Gastroesophageal sphincter (tissue), 4 donors: ENCODE measurements around the gene TTC8. TPM values are rescaled to one million over a fixed set of nuclear protein-coding genes. Genes with fewer than 3 reads are reported as not detected.

Experiments used
- ATAC-seq: fragments of 150-250 bp; one replicate; pipeline ENCODE4 v1.9.1; 2016; ENCODE audit warnings: mild to moderate bottlenecking, moderate library complexity
- H3K27ac ChIP-seq, 4 donors: fragments of 200-600 bp; sonication (generic) in 3 of 4; 1 replicate in 3 of 4; 2 replicates in 1 of 4; pipeline ENCODE4 v1.5.1; 2016 to 2019
- H3K27me3 ChIP-seq: fragments of 200-600 bp; sonication (generic); one replicate; pipeline ENCODE4 v1.5.1; 2019
- H3K36me3 ChIP-seq, 2 donors: fragments of 200-600 bp; sonication (generic); one replicate each; pipeline ENCODE4 v1.5.1; 2019; ENCODE audit warnings: control low read depth in 1 of 2
- H3K4me1 ChIP-seq, 3 donors: fragments of 200-600 bp; sonication (generic); 1 replicate in 2 of 3; 2 replicates in 1 of 3; pipeline ENCODE4 v1.5.1; 2016 to 2019; ENCODE audit warnings: control low read depth in 2 of 3
- H3K4me3 ChIP-seq, 2 donors: fragments of 200-600 bp; sonication (generic); one replicate each; pipeline ENCODE4 v1.5.1; 2019; ENCODE audit warnings: mild to moderate bottlenecking in 1 of 2, moderate library complexity in 1 of 2
- H3K9me3 ChIP-seq, 3 donors: fragments of 200-600 bp; sonication (generic); one replicate each; pipeline ENCODE4 v1.5.1; 2017 to 2019; ENCODE audit warnings: control low read depth in 2 of 3
- CTCF ChIP-seq, 4 experiments: fragments of 200-600 bp in 2 of 4; fragments of 450-650 bp in 2 of 4; sonication (generic) in 1 of 4; IDR thresholded peaks; one replicate each; pipeline ENCODE4 v1.5.1; 2017 to 2019; ENCODE audit warnings: antibody characterized with exemption in 4 of 4, mild to moderate bottlenecking in 2 of 4, moderate library complexity in 2 of 4
- EP300 ChIP-seq: sonication (generic); formaldehyde crosslinking; IDR thresholded peaks from one replicate; pipeline ENCODE4 v1.6.1; 2017; ENCODE audit warnings: antibody characterized with exemption, mild to moderate bottlenecking
- POLR2A ChIP-seq, 2 donors: fragments of 450-650 bp; IDR thresholded peaks; one replicate each; pipeline ENCODE4 v1.6.1; 2017; ENCODE audit warnings: antibody characterized with exemption in 2 of 2, mild to moderate bottlenecking in 2 of 2, moderate library complexity in 1 of 2
- POLR2AphosphoS5 ChIP-seq: sonication (generic); formaldehyde crosslinking; IDR thresholded peaks from one replicate; pipeline ENCODE4 v1.6.1; 2017; ENCODE audit warnings: antibody characterized with exemption
- WGBS, 2 donors: methylation state at CpG; one replicate each; pipeline ENCODE4 v1.1.5; 2018; ENCODE audit warnings: low coverage in 1 of 2; 5-methylcytosine and 5-hydroxymethylcytosine counted together
- total RNA-seq, 4 donors: library from RNA; depleted of rRNA; stranded (reverse); fragments of >200 nt; gene quantifications; one replicate each; pipeline ENCODE4 v1.1.0, GENCODE V29; 2016

The TTC8 gene
- total RNA-seq, 4 donors from 2014 or later = 17.0 to 35.3 (median 24.8) TPM

GRCh38 chr14:88823968-88824313 is 510 bp upstream of the TTC8 start:
- H3K27me3 ChIP-seq = no peaks in the 10 kb centered on the region
- 4 to 10% methylated on average over 5 to 6 of the region's 9 CpGs for WGBS, 2 donors
- no peaks in the 10 kb centered on the region for H3K9me3 ChIP-seq
- no peak for ATAC-seq
- H3K4me3 ChIP-seq = peak overlapping the region; percentile 58 to 66
- no peaks in the 10 kb centered on the region for H3K36me3 ChIP-seq
- H3K4me1 ChIP-seq = peaks cover 0 to 26% (median 0%) of the 10 kb centered on the region in 3 donors
- TF ChIP-seq POLR2A (IDR thresholded peaks at IDR 0.05) (no peak), CTCF (IDR thresholded peaks at IDR 0.05) (no peak), EP300 (no peak)
- peak overlapping the region; percentile 12 to 87 (median 82) for H3K27ac ChIP-seq

- WGBS, 2 donors = 7% methylated on average over 4 of the region's 5 CpGs; no CpG with 5 or more reads in 1 of the 2 donors
- no peak for TF ChIP-seq POLR2A (IDR thresholded peaks at IDR 0.05)
- Histone ChIP-seq H3K27me3 (no peaks in the 10 kb centered on the region), H3K9me3 (no peaks in the 10 kb centered on the region), H3K36me3 (no peaks in the 10 kb centered on the region), H3K4me1 (peaks cover 0 to 36% (median 0%) of the 10 kb centered on the region in 3 donors), H3K4me3 (peak overlapping the region; percentile 58 to 66), H3K27ac (peak overlapping the region; percentile 12 to 87 (median 82))
- no peak for ATAC-seq
These were observed 617 bp downstream of the TTC8 start for GRCh38 chr14:88825078-88825458.

- peaks cover 0 to 40% (median 0%) of the 10 kb centered on the region in 3 donors for H3K4me1 ChIP-seq
- H3K4me3 ChIP-seq = peak overlapping the region in 1 of 2 donors; percentile 66
- no peaks in the 10 kb centered on the region for H3K36me3 ChIP-seq
- 86 to 99% methylated on average over 9 of the region's 9 CpGs for WGBS, 2 donors
- peak overlapping the region in 3 of 4 donors; percentile 81 to 87 (median 83) for H3K27ac ChIP-seq
- ATAC-seq = no peak
- TF ChIP-seq EP300 (no peak), CTCF (IDR thresholded peaks at IDR 0.05) (no peak), POLR2A (IDR thresholded peaks at IDR 0.05) (no peak)
- H3K27me3 ChIP-seq = no peaks in the 10 kb centered on the region
- H3K9me3 ChIP-seq = no peaks in the 10 kb centered on the region
These were observed 1.1 kb downstream of the TTC8 start for GRCh38 chr14:88825503-88825902.

- Histone ChIP-seq H3K27ac (no peak overlapping the region), H3K27me3 (no peaks in the 10 kb centered on the region), H3K36me3 (no peaks in the 10 kb centered on the region), H3K4me3 (no peak overlapping the region), H3K4me1 (peaks cover 5 to 72% (median 7%) of the 10 kb centered on the region in 3 donors), H3K9me3 (no peaks in the 10 kb centered on the region)
- no peak for ATAC-seq
- 30 to 63% methylated on average over 3 of the region's 3 CpGs for WGBS, 2 donors
- no peak for TF ChIP-seq CTCF (IDR thresholded peaks at IDR 0.05)
- TF ChIP-seq POLR2AphosphoS5 = no peak
- TF ChIP-seq POLR2A (IDR thresholded peaks at IDR 0.05) = no peak
- TF ChIP-seq EP300 = no peak
These were observed 4.7 kb downstream of the TTC8 start for GRCh38 chr14:88829188-88829587.

- Histone ChIP-seq H3K27ac (peak overlapping the region in 3 of 4 donors; percentile 61 to 73 (median 67)), H3K27me3 (no peaks in the 10 kb centered on the region), H3K36me3 (no peaks in the 10 kb centered on the region), H3K9me3 (no peaks in the 10 kb centered on the region), H3K4me3 (no peak overlapping the region), H3K4me1 (peaks cover 5 to 77% (median 7%) of the 10 kb centered on the region in 3 donors)
- WGBS, 2 donors = 81% methylated on average over 4 of the region's 4 CpGs
- no peak for ATAC-seq
- TF ChIP-seq POLR2AphosphoS5 = no peak
- TF ChIP-seq POLR2A (IDR thresholded peaks at IDR 0.05) = no peak
- TF ChIP-seq CTCF (IDR thresholded peaks at IDR 0.05) = no peak
- TF ChIP-seq EP300 = no peak
These were observed 5.3 kb downstream of the TTC8 start for GRCh38 chr14:88829685-88830302.
